Activated gamma-delta T cell (primary cell): ENCODE data around the gene TFDP2.

Experiments used
- DNase-seq: peaks from one replicate; lab custom pipeline; 2025; lab: John Stamatoyannopoulos, UW

Gene TFDP2

DNA sequence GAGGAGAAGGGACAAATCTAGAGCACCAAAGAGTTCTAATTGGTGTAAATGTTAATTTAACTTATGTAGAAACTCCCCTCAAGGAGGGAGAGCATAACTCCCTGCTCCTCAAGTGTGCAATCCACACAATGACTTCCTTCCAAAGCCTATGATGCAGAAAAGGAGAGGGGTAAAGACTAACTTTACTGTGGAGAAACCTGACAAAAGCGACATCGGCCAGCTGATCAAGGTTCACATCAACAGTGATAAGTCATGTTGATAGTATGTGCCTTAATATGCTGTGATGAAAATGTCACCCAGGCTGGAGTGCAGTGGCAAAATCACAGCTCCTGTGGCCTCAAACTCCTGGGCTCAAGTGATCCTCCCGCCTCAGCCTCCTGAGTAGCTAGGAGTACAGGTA lies 76.5 kb downstream of the TFDP2 start:
- DNase-seq, result no peak

DNA sequence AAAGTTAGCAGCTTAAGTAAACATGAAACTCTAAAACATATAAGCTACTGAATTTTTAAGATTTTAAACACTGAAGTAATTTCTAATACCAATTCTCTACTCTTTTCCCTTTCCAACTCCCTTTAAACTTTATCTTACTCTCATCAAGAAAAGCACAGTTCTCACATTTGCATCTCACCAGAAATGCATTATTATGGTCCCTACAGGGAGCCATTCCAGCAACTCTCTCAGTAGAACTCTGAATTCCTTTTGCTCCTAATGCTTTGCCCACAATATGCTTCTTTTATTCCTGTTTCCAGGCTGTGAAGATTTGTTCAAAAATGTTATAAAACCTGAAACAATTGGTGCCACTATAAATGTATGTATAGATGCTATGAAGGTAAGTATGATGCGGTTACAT lies 83.4 kb downstream of the TFDP2 start:
- no peak for DNase-seq

DNA sequence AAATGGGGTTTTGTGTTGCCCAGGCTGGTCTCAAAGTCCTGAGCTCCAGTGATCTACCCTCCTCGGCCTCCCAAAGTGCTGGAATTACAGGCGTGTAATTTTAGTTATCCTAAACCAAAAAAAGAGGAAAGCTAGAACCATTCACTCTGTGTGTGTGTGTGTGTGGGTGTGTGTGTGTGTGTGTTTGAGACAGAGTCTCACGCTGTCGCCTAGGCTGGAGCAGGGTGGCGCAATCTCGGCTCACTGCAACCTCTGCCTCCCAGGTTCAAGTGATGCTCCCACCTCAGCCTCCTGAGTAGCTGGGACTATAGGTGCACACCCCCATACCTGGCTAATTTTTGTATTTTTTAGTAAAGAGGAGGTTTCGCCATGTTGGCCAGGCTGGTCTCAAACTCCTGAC lies 84.0 kb downstream of the TFDP2 start:
- DNase-seq, result no peak

DNA sequence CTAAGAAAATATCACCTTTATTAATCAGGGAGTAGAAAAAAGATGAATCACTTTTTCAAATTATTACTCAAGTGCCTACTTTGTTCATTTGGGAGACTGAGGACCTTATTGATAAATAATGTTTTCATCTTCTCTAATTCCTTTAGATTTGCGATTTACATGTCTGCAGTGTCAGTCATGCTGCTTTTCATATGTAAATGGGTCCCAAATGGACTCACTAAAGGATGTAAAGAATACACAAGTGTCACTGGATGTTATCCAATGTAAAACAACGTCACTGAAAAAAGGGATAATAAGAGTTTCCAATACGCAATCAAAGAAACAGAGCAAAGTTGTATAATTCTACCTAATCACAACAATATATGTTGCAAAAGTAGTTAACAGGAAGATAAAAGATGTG lies 84.9 kb downstream of the TFDP2 start:
- DNase-seq, result no peak

DNA sequence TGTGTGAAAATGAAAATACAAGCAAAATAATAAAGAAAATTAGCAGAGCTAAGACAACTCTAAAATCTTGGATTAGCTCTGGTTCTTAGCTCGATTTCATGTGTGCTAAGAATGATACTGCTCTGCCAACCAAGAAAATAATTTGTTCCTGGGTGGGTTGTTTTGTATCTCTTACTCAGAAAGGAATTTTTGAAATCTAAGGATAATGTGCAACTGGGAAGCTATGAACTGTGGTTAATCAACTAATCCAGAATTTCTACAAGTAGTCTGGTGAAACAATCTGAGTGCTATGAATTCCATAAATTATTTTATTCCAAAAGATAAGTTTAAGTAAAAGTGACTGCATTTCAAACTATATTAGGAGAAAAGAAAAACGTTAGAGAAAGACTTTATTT lies 92.0 kb downstream of the TFDP2 start:
- no peak for DNase-seq

DNA sequence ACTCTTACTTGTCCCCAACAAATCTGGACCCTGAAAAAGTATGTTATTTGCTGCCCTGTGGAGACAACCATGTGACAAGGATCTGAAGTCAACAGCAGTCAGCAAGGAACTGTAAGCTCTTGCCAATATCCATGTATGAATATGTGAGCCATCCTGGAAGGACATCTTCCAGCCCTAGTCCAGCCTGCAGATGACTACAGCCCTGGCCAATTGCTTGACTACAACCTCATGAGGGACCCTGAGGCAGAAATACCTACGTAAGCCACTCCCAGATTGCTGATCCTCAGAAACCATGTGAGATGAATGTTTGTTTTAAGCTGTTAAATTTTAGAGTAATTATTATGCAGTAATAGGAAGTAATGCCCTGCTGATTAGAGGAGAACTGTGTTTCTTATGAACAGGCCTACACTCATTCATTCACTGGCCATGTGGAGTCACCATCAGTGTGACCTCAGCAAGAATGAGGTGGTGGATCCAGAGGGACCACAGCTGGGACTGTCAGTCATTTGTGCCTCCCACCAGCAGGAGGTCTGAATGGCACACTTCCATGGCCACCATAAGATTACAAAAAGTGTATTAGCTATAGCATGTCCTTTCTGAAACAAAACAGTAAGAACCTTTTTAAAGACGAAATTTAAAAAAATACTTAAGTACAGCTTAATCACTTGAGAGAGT lies 92.6 kb downstream of the TFDP2 start:
- DNase-seq, result no peak

DNA sequence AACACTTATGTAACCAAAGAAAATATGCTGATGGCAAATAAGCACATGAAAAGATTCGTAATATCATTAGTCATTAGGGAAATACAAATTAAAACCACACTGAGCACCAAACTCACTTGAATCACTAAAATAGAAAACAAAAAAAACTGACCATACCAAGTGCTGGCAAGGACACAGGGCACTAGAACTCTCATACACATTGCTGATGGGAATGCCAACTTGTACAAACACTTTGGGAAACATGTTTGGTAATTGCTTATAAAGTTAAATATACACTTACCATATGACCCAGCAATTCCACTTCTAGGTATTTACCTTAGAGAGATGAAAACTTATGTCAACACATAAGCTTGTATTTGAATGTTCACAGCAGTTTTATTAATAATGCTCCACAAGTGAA lies 95.5 kb downstream of the TFDP2 start:
- no peak for DNase-seq

DNA sequence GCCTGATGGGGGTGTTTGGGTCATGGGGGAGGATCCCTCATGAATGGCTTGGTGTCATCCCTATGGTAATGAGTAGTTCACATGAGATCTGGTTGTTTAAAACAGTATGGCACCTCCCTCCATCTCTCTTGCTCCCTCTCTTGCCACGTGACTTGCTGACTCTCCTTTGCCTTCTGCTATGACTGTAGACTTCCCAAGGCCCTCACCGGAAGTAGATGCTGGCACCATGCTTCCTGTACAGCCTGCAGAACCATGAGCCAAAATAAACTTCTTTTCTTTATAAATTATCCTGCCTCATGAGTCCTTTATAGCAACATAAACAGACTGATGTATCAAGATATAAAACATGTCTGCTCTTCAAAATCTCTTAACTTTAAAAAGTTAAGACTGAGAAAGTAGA lies 96.1 kb downstream of the TFDP2 start:
- no peak for DNase-seq

DNA sequence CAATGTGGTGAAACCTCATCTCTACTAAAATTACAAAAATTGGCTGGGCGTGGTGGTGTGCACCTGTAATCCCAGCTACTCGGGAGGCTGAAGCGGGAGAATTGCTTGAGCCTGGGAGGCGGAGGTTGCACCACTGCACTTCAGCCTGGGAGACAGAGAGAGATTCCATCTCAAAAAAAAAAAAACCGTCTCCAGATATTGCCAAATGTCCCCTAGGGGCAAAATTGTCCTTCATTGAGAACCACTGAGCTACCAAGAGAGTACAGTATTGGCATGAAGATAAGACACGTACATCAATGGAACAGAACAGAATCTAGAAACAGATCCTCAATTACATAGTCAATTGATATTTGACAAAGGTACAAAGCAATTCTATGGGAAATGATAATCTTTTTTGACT lies 98.0 kb downstream of the TFDP2 start:
- no peak for DNase-seq

DNA sequence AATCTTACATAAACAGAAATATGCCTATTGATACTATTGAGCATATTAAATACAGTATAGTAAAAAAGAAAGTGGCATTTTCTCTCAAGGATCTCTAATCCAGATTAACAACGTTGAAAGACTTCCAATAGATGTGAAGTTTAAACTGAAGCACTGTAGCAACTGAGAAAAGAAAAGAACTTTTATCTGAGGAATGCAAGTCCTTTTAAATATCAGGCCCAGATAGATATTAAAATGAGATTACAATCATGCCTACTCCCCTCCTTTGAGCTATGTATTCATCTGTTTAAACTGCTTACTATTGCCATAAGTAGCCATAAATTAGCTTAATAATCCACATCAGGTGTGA lies 102.3 kb downstream of the TFDP2 start:
- no peak for DNase-seq

DNA sequence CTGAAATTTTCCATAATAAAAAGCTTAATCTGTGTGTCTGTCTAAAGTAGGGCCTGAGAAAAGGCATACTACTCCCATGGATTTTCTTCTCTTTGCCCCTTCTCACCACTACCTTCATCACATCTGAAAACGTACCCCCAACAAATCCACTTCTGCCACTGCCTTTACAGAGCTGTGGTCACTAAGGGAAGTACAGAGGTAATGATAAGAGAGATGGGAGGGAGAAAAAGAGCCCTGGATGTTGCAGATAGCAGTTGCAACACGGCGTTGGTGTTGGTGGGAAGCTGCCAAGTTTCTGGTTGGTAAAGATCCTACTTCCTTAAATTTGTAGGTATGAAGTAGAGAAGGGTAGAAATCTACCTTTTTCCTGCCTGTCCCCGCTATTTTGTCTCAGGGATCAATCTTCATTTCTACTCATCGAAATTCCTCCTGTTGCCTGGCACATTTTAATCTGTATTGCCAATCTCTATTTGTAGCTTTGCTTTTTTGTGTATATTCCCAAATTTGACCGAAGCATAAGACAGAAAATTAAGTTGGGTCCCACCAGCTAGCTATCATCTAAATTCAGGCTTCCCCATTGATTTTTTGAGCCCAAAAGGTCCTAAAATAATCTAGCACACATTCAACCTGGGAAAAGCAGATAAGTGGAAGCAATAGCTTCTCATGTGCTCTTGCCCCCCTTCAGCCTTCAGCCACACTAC lies 102.9 kb downstream of the TFDP2 start:
- DNase-seq, result no peak

DNA sequence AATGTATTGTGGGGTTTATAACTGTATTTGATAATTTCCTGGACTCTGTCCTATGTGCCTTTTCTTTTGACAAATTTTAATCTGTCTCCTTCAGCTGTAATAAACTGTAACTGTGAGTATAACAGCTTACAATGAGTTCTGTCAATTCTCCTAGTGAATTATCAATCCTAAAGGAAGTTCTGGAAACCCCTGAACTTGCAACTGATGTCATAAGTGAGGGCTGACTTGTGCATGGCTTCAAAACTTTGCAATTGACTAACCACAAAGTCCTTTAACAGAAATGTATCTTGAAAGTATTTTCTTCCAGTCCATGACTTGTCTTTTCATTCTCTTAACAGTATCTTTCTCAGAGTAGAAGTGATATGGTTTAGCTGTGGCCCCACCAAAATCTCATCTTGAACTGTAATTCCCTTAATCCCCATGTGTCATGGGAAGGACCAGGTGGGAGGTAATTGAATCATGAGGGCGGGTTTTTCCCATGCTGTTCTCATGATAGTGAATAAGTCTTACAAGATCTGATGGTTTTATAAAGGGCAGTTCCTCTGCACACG lies 108.3 kb downstream of the TFDP2 start:
- DNase-seq, result no peak

DNA sequence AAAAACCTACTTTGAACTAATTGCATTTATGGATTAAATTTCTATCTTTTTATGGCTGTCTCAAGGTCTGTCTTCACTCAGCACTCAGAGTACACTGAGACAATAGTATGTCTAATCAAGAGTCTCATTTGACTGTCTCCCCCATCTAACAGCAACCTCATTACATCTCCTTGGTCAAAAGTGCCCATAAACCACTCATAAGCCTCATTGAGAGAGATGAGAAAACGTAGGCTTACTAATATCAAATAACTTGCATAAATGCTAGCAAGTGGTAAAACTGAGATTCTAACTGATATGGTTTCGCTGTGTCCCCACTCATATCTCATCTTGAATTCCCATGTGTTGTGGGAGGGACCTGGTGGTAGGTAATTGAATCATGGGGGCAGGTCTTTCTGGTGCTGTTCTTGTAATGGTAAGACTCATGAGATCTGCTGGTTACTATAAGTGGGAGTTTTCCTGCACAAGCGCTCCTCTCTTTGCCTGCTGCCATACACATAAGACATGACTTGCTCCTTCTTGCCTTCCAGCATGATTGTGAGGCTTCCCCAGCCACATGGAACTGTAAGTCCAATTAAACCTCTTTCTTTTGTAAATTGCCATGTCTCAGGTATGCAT lies 113.9 kb downstream of the TFDP2 start:
- DNase-seq, result no peak

DNA sequence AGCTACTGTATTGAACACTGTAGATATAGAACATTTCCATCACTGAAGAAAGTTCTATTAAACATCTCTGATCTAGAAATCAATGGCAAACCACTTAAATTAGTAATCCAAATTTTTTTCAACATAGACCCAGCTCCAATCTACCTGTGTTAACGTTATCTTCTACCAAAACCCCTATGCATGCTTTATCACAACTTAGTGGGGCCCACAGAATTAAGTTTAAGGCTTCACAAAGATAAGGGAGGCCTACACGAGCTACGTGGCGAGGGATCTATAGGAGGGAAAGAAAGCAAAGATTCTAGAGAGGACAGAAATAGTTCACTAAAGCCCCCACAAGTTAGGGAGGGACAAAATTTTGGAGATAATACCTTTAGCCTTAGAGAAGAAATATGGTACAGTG lies 116.1 kb downstream of the TFDP2 start:
- no peak for DNase-seq

DNA sequence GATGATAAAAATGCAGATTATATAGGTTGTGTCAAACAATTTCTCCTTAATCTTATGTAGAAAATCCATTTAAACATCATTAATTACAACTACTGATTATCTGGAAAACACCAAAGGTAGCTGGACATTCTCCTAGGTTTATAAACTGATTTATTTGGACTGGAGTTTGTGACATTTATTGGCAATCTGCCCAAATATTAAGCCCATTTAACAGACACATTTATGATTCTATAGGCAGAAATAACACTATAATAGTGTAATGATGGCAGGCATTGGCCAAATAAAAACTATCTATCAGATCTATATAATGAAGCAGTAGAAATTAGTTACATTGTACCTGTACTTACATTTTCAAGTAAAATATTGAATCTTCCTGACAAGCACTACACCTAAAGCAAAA lies 117.8 kb downstream of the TFDP2 start:
- DNase-seq, result no peak

DNA sequence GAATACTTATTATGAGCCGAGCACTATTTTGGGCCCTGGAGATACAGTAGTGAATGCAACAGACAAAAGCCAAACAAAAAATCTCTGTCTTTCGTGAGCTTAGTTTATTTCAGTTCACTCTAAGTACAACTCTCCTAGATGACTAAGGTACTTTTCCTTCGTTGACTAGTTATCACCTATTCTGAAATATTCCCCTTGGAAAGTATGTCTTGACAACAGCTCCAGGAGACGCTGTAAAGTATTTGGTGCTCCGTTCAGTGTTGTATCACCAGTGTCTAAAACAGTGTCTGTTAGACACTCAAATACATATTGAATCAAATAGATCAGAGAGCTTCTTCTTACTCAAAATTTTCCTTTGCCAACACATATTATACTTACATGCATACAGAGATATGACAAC lies 119.6 kb downstream of the TFDP2 start:
- no peak for DNase-seq

DNA sequence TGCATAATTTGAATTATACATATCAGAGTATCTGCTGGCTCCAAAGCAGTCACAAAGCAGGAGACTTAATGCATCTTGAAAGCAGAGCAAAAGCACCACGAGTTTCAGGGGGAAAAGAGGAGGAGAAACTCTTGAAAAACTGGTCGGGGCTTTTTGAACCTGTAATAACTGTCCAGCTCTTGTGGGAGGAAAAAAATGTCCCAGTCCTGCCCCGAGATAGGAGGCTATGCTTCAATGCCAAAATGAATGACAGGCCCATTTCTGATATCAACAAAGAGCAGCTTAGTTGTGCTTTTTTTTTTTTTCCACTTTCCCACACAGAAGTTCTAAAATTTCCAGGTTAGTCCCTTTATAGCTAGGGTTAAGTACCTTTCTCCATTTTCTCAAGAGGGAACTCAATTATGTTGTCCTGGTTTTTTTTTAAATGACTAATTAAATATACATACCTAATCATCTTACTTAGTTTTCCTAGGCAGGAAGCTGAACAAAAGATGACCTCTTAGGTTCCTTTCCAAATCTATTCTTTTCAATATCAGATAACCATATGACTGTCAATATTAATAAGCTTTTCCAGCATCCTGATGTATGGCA lies 120.2 kb downstream of the TFDP2 start:
- no peak for DNase-seq

DNA sequence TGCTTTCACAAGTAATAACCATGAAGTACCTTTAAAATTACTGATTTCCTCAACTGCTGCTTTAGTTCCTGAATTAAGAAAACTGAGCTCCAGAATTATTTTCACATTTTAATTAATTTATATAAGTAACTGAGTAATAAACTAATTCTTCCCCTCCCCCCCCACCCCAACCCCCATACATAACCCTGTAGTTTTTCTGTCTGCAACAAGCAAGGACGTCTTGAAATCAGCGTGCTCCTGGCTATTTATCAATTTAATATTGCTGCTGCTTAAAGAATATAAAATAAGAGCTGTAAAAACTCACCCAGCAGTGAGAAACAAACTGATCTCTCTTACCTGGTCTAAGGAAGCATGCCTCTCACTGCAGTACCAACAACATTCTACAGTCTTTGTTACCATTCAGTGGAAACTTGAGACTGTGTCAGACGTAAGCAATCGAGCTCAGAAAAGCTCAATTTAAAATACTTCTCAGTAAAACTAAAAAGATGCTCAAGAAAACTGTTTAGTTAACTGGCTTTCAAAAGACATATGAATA lies 121.0 kb downstream of the TFDP2 start:
- no peak for DNase-seq

DNA sequence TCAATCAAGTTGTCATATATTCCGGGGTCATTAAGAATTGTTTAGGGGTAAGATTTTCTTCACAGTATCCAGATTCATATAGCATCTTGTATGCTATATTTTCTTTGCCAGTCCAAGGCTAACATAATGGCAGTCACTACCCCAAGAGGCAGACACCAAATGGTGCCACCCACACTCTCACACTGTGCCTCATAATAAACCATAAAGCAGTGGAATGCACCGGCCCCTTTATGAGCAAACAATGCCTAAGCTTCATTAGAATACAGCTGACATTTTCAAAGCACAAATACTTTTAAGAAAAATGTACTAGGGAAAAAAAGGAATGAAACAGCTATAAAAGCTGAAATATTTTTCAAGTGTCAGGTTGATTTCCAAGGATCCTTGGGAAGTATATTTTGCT lies 121.6 kb downstream of the TFDP2 start:
- DNase-seq, result no peak

DNA sequence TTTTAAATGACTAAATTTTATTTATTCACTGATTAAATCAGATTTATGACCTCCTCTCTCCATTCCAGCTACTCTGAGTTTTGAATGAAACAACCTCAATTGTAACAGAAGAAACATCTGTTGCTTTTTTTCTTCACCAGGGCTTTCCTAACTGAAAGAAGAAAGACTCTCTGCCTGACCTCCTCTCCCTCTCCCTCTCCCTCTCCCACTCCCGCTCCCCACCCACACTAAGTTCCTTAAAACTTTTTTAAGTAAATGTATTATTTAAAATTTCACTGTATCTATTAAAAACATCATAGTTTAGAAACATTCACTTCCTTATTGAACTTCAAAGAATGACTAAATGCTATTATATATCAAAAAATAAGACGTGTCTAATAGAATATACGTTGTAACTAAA lies 122.0 kb downstream of the TFDP2 start:
- no peak for DNase-seq

DNA sequence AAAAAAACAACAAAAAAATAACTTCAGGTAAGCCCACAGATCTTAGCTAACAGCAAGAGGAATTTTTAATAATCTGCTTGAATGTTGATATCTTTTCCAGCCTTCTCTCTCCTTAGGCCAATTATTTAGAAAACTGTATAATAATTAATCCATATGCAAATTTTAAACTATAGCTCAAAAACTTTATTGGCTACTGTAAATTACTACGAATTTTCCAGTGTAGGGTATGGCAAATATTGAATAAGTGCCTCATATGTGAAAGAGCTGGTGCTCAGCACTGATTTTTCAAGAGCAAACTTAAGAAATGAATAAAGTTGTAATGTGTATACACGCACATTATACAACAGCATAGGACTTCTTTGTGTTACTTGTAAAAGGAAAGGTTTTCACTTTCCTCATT lies 123.0 kb downstream of the TFDP2 start:
- no peak for DNase-seq

DNA sequence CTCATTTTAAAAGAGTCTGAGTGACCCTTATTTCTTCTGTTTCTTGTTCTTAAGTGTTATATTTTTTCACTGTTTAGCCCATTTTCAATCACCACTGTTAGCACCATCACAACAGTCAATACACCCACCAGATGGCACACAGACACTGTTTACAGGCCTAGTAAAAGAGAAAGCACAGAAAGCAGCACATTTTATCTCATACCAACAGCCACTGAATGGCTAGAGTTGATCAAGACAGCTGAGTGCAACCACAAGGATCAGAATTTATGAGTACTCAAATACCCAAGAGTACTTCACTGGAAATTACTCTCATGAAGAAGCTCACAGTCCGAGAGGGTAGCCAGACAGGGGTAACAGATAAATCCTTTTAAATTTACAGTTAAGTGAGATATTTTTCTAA lies 127.0 kb downstream of the TFDP2 start:
- no peak for DNase-seq

DNA sequence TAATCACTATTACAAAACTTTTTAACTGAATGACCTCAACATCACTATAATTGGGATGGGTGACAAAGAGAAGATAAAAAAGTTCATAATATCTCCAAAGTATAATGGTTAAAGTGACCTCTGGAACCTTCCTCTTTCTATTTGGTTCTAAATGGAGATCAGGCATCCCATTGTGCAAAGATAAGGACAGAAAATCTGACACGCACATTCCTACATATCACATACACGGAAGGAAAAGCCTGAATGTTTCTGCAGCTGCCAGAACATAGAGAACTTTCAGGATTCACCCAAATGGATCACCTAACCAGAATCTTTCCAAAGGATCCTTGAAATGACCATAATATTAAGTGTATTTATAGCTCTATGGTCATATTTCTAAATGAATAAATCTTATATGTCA lies 128.2 kb downstream of the TFDP2 start:
- DNase-seq, result no peak
